Neural cell (in vitro differentiated cells): ENCODE data around the gene SCYGR6. TPM values are rescaled to one million over a fixed set of nuclear protein-coding genes. Genes with fewer than 3 reads are reported as not detected.

ENCODE experiments used
- H2AFZ ChIP-seq: fragments of 200-600, 300-800 bp; sonication (generic), shearing (Covaris generic); 2 replicates; pipeline ENCODE4 v1.6.0; 2014; ENCODE audit warnings: low read depth, mild to moderate bottlenecking, antibody characterized with exemption, low read length, moderate library complexity
- H3F3A ChIP-seq: fragments of 200-600 bp; shearing (Covaris generic); 2 replicates; pipeline ENCODE4 v1.6.1; 2016; ENCODE audit warnings: mild to moderate bottlenecking, moderate library complexity, mixed read lengths, antibody characterized with exemption, low read length; ENCODE audit not compliant: insufficient read depth, poor library complexity, severe bottlenecking
- H3K27ac ChIP-seq: fragments of 200-600, 300-800 bp; sonication (generic), shearing (Covaris generic); 2 replicates; pipeline ENCODE4 v1.5.1; 2014; ENCODE audit warnings: mild to moderate bottlenecking, low read length, moderate library complexity
- H3K27me3 ChIP-seq: fragments of 300-800, 200-600 bp; sonication (generic), shearing (Covaris generic); 2 replicates; pipeline ENCODE4 v1.6.0; 2014; ENCODE audit warnings: mild to moderate bottlenecking, low read depth, low read length, moderate library complexity; ENCODE audit not compliant: insufficient read depth
- H3K36me3 ChIP-seq: fragments of 300-800, 200-600 bp; sonication (generic), shearing (Covaris generic); 2 replicates; pipeline ENCODE4 v1.5.1; 2014; ENCODE audit warnings: mild to moderate bottlenecking, antibody characterized with exemption, low read length, moderate library complexity; ENCODE audit not compliant: insufficient read depth
- H3K4me2 ChIP-seq: fragments of 300-800, 200-600 bp; sonication (generic), shearing (Covaris generic); 2 replicates; pipeline ENCODE4 v1.6.0; 2014; ENCODE audit warnings: mild to moderate bottlenecking, low read length
- H3K4me3 ChIP-seq: fragments of 300-800, 200-600 bp; sonication (generic), shearing (Covaris generic); 2 replicates; pipeline ENCODE4 v1.5.1; 2014; ENCODE audit warnings: mild to moderate bottlenecking, low read length, moderate library complexity
- H3K79me2 ChIP-seq: fragments of 200-600 bp; shearing (Covaris generic); replicated peaks from 2 replicates; pipeline ENCODE4 v1.6.0; 2014; ENCODE audit warnings: mild to moderate bottlenecking, low read length, moderate library complexity; ENCODE audit not compliant: insufficient read depth
- H3K9ac ChIP-seq: fragments of 300-800, 200-600 bp; sonication (generic), shearing (Covaris generic); 2 replicates; pipeline ENCODE4 v1.6.1; 2016; ENCODE audit warnings: mild to moderate bottlenecking, low read length, mixed read lengths
- H3K9me2 ChIP-seq: fragments of 200-600 bp; shearing (Covaris generic); 2 replicates; pipeline ENCODE4 v1.6.1; 2016; ENCODE audit warnings: mild to moderate bottlenecking, low read length, mixed read lengths; ENCODE audit not compliant: insufficient read depth
- H3K9me3 ChIP-seq: fragments of 200-600, 300-800 bp; sonication (generic), shearing (Covaris generic); 2 replicates; pipeline ENCODE4 v1.6.1; 2016; ENCODE audit warnings: mild to moderate bottlenecking, mixed run types, low read length, moderate library complexity, mixed read lengths
- H4K20me1 ChIP-seq: fragments of 200-600 bp; shearing (Covaris generic); 2 replicates; pipeline ENCODE4 v1.6.1; 2016; ENCODE audit warnings: mild to moderate bottlenecking, mixed run types; ENCODE audit not compliant: insufficient read depth
- CTCF ChIP-seq: fragments of 450-650 bp; IDR thresholded peaks from 2 replicates; pipeline ENCODE4 v1.5.1; 2014; ENCODE audit warnings: antibody characterized with exemption, mild to moderate bottlenecking, moderate library complexity; ENCODE audit not compliant: poor library complexity, severe bottlenecking
- EP300 ChIP-seq: fragments of 450-650 bp; conservative IDR thresholded peaks from 2 replicates; pipeline ENCODE4 v1.6.1; 2014; ENCODE audit warnings: antibody characterized with exemption, mild to moderate bottlenecking, moderate library complexity; ENCODE audit not compliant: poor library complexity, severe bottlenecking
- EZH2 ChIP-seq: fragments of 200-600, 300-800 bp; shearing (Covaris generic), sonication (generic); IDR thresholded peaks from 2 replicates; pipeline ENCODE4 v1.6.1; 2014; ENCODE audit warnings: antibody characterized with exemption, low read length, borderline replicate concordance, mild to moderate bottlenecking; ENCODE audit not compliant: insufficient read depth, poor library complexity, severe bottlenecking
- MXI1 ChIP-seq: fragments of 450-650 bp; conservative IDR thresholded peaks from 2 replicates; pipeline ENCODE4 v1.6.1; 2014; ENCODE audit warnings: antibody characterized with exemption, mild to moderate bottlenecking; ENCODE audit not compliant: poor library complexity, severe bottlenecking
- POLR2AphosphoS5 ChIP-seq: IDR thresholded peaks from 2 replicates; pipeline ENCODE4 v1.6.1; 2012
- RAD21 ChIP-seq: fragments of 450-650 bp; conservative IDR thresholded peaks from 2 replicates; pipeline ENCODE4 v1.6.1; 2014; ENCODE audit warnings: antibody characterized with exemption, mild to moderate bottlenecking, moderate library complexity
- REST ChIP-seq: IDR thresholded peaks from 2 replicates; pipeline ENCODE4 v1.6.1; 2012; ENCODE audit warnings: borderline replicate concordance
- SMC3 ChIP-seq: fragments of 450-650 bp; conservative IDR thresholded peaks from 2 replicates; pipeline ENCODE4 v1.6.1; 2014; ENCODE audit warnings: antibody characterized with exemption, mild to moderate bottlenecking, moderate library complexity; ENCODE audit not compliant: poor library complexity
- TAF1 ChIP-seq: IDR thresholded peaks from 2 replicates; pipeline ENCODE4 v1.6.1; 2012; ENCODE audit warnings: low read depth
- polyA plus RNA-seq: library from polyadenylated mRNA; depleted of rRNA; stranded (reverse); fragments of >200 nt; gene quantifications from 2 replicates; pipeline ENCODE4 v1.2.3, GENCODE V29; 2014

The SCYGR6 gene
- polyA plus RNA-seq, 1 donor from 2014 or later = not detected

- TF ChIP-seq SMC3 = no peak
- no peak for TF ChIP-seq POLR2AphosphoS5
- no peak for TF ChIP-seq TAF1
- no peak for TF ChIP-seq EZH2
- TF ChIP-seq RAD21 = no peak
- TF ChIP-seq EP300 = no peak
- TF ChIP-seq REST = no peak
- TF ChIP-seq CTCF = no peak
- no peak for TF ChIP-seq MXI1
- no peaks in the 10 kb centered on the region for H4K20me1 ChIP-seq
- no peak overlapping the region for H2AFZ ChIP-seq
- no peak overlapping the region for H3K27ac ChIP-seq
- no peak overlapping the region for H3K4me2 ChIP-seq
- no peaks in the 10 kb centered on the region for H3K36me3 ChIP-seq
- H3K9me2 ChIP-seq = no peaks in the 10 kb centered on the region
- H3K27me3 ChIP-seq = no peaks in the 10 kb centered on the region
- no peaks in the 10 kb centered on the region for H3F3A ChIP-seq
- H3K4me3 ChIP-seq = no peak overlapping the region
- H3K79me2 ChIP-seq = no peaks in the 10 kb centered on the region
- H3K9me3 ChIP-seq = no peaks in the 10 kb centered on the region
- H3K9ac ChIP-seq = no peak overlapping the region
Observed at GRCh38 chr2:227684258-227684657, 40.3 kb downstream of the SCYGR6 start.

GRCh38 chr2:227677928-227678327 lies 46.6 kb downstream of the SCYGR6 start:
- no peak overlapping the region for H3K4me2 ChIP-seq
- no peaks in the 10 kb centered on the region for H3K79me2 ChIP-seq
- no peaks in the 10 kb centered on the region for H4K20me1 ChIP-seq
- no peaks in the 10 kb centered on the region for H3K27me3 ChIP-seq
- TF ChIP-seq EZH2 (no peak), CTCF (no peak), TAF1 (no peak), REST (no peak), SMC3 (no peak), POLR2AphosphoS5 (no peak)
- H3K4me3 ChIP-seq = no peak overlapping the region
- H3K9me2 ChIP-seq = no peaks in the 10 kb centered on the region
- H3K27ac ChIP-seq = no peak overlapping the region
- H3K9ac ChIP-seq = no peak overlapping the region
- H3F3A ChIP-seq = no peaks in the 10 kb centered on the region
- H3K9me3 ChIP-seq = no peaks in the 10 kb centered on the region
- H2AFZ ChIP-seq = no peak overlapping the region
- no peaks in the 10 kb centered on the region for H3K36me3 ChIP-seq
